ENCODE data around the gene SLC9A9. TPM values are rescaled to one million over a fixed set of nuclear protein-coding genes. Genes with fewer than 3 reads are reported as not detected.

SLC9A9 gene
- polyA plus RNA-seq, 1 donor from 2014 or later, result 0.54 TPM

- H4K20me1 ChIP-seq (ENCODE audit: insufficient read depth), result no peaks in the 10 kb centered on the region
- H3F3A ChIP-seq (ENCODE audit: insufficient read depth, low read length, poor library complexity, severe bottlenecking), result no peaks in the 10 kb centered on the region
- H3K79me2 ChIP-seq (replicated peaks; ENCODE audit: insufficient read depth, low read length), result no peaks in the 10 kb centered on the region
- H3K9me3 ChIP-seq (ENCODE audit: low read length), result no peaks in the 10 kb centered on the region
- TF ChIP-seq TAF1 (IDR thresholded peaks at IDR 0.05; ENCODE audit: low read depth), result no peak
- peak; percentile 31 for TF ChIP-seq RAD21 (conservative IDR thresholded peaks at IDR 0.05)
- no peak for TF ChIP-seq SMC3 (conservative IDR thresholded peaks at IDR 0.05; ENCODE audit: poor library complexity)
- peak; percentile 68 for TF ChIP-seq POLR2AphosphoS5 (IDR thresholded peaks at IDR 0.05)
- no peak for TF ChIP-seq MXI1 (conservative IDR thresholded peaks at IDR 0.05; ENCODE audit: poor library complexity, severe bottlenecking)
- TF ChIP-seq REST (IDR thresholded peaks at IDR 0.05; ENCODE audit: borderline replicate concordance), result peak; percentile 77
- TF ChIP-seq EP300 (conservative IDR thresholded peaks at IDR 0.05; ENCODE audit: poor library complexity, severe bottlenecking), result peak; percentile 91
- H3K9ac ChIP-seq (ENCODE audit: low read length), result peak overlapping the region; percentile 46
- no peaks in the 10 kb centered on the region for H3K27me3 ChIP-seq (ENCODE audit: insufficient read depth, low read depth, low read length)
- H3K36me3 ChIP-seq (ENCODE audit: insufficient read depth, low read length), result no peaks in the 10 kb centered on the region
- H2AFZ ChIP-seq (ENCODE audit: low read depth, low read length), result no peak overlapping the region
- H3K9me2 ChIP-seq (ENCODE audit: insufficient read depth, low read length), result no peaks in the 10 kb centered on the region
- peak overlapping the region; percentile 69 for H3K27ac ChIP-seq (ENCODE audit: low read length)
- peak overlapping the region; percentile 51 for H3K4me3 ChIP-seq (ENCODE audit: low read length)
- H3K4me2 ChIP-seq (ENCODE audit: low read length), result peak overlapping the region; percentile 32
Measured at GRCh38 chr3:143786219-143787191, 61.8 kb downstream of the SLC9A9 start.

- no peaks in the 10 kb centered on the region for H4K20me1 ChIP-seq (ENCODE audit: insufficient read depth)
- H2AFZ ChIP-seq (ENCODE audit: low read depth, low read length), result no peak overlapping the region
- H3K27ac ChIP-seq (ENCODE audit: low read length), result no peak overlapping the region
- no peaks in the 10 kb centered on the region for H3K36me3 ChIP-seq (ENCODE audit: insufficient read depth, low read length)
- no peak overlapping the region for H3K4me2 ChIP-seq (ENCODE audit: low read length)
- no peak overlapping the region for H3K4me3 ChIP-seq (ENCODE audit: low read length)
- H3F3A ChIP-seq (ENCODE audit: insufficient read depth, low read length, poor library complexity, severe bottlenecking), result no peaks in the 10 kb centered on the region
- TF ChIP-seq EP300 (conservative IDR thresholded peaks at IDR 0.05; ENCODE audit: poor library complexity, severe bottlenecking) (no peak), CTCF (IDR thresholded peaks at IDR 0.05; ENCODE audit: poor library complexity, severe bottlenecking) (no peak), TAF1 (IDR thresholded peaks at IDR 0.05; ENCODE audit: low read depth) (no peak), EZH2 (IDR thresholded peaks at IDR 0.05; ENCODE audit: borderline replicate concordance, insufficient read depth, low read length, poor library complexity, severe bottlenecking) (no peak), REST (IDR thresholded peaks at IDR 0.05; ENCODE audit: borderline replicate concordance) (no peak), MXI1 (conservative IDR thresholded peaks at IDR 0.05; ENCODE audit: poor library complexity, severe bottlenecking) (no peak), SMC3 (conservative IDR thresholded peaks at IDR 0.05; ENCODE audit: poor library complexity) (no peak), POLR2AphosphoS5 (IDR thresholded peaks at IDR 0.05) (no peak), RAD21 (conservative IDR thresholded peaks at IDR 0.05) (no peak)
- H3K27me3 ChIP-seq (ENCODE audit: insufficient read depth, low read depth, low read length), result no peaks in the 10 kb centered on the region
- H3K9me3 ChIP-seq (ENCODE audit: low read length), result no peaks in the 10 kb centered on the region
- no peaks in the 10 kb centered on the region for H3K9me2 ChIP-seq (ENCODE audit: insufficient read depth, low read length)
- no peaks in the 10 kb centered on the region for H3K79me2 ChIP-seq (replicated peaks; ENCODE audit: insufficient read depth, low read length)
- no peak overlapping the region for H3K9ac ChIP-seq (ENCODE audit: low read length)
Measured at GRCh38 chr3:143784446-143784845, 63.8 kb downstream of the SLC9A9 start.
